HS-27A (cell line): ENCODE data around the gene CCDC116.
A peak's percentile ranks its signal among the peaks of the same experiment; 100 is the strongest.
"Not testable (repeated sequence)": the region's sequence is repeated elsewhere in the genome, so short reads cannot be mapped to it uniquely, and the experiment has no call there.

Experiments
- DNase-seq: peaks from one replicate; pipeline ENCODE4 v3.0.0-alpha.2; 2012; ENCODE audit warnings: low read depth, missing footprints

CCDC116 gene

DNA sequence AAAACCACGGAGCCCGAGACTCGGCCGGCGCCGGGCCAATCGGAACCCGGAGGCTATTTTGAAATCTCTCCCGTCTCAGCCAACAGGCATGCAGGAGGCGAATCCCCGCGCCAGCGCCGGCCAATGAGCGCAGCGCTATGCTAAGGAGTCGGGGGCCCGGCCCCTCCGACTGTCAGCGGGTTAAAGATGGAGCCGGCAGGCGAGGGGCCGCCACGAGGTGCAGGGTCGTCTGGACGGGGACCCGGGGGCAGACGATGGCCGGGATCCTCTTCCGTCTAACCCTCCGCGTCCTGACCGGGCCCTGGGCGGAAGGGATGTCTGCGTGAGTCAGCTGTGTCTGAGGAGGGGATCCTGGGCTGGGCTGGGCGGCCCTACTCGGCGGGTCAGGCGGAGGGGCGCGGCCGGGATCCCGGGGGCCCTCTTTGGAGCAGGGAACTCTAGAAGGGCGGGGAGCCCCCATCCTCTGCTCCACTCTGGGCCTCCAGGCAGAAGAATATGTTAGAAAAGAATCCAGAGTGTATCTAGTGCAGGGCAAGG, 19.5 kb downstream of the CCDC116 start:
- peak; percentile 61 for DNase-seq

GRCh38 chr22:21652547-21653545, 20.3 kb downstream of the CCDC116 start:
- DNase-seq: no peak

DNA sequence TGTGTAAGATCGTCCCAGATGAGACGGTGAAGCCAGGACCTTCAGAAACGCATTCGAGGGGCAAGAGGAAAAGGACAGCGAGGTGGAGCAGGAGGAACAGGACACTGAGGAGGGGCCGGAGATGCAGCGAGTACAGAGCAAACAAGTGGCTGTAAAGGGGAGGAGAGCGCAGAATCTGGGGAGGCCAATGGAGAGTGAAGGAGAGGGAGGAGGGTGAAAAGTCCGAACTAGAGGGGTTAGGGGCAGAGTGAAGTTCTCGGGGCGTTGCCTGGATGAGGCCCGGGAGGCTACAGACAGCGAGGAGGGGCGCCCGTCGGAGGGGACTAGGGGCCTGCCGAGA, 24.4 kb downstream of the CCDC116 start:
- no peak for DNase-seq

DNA sequence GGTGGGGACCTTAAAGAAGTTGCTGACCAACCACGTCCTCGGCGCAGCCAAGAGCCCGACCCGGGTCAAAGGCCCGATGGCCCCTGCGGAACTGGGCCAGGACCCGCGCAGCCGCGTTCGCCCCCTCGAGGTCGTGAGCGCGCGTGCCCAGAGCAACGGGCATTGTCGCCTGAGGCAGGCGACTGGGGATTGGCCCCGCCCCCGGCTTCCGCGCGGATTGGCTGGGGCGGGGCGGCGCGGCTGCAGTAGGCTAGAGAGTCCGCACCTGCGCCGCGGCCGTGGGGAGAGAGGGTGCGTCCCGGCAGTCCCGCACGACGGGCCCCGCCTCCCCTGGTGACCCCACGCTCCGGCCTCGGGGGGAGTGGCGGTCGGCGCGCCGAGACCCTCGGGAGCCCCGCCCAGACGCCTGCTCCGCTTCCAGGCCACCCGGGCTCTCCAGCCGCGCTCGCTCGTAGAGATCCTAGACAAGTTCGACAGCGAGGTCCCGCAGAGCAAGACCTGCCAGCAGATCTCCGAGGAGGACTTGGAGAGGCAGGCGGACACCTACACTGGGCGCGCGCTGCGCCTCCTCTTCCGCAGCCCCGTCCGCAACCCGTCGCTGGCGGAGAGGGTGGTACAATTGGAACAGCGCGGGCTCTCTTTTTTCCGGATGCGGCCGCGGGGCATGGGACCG, 24.9 kb downstream of the CCDC116 start:
- no peak for DNase-seq

- no peak for DNase-seq
Measured at GRCh38 chr22:21659864-21660525, 27.4 kb downstream of the CCDC116 start.

DNA sequence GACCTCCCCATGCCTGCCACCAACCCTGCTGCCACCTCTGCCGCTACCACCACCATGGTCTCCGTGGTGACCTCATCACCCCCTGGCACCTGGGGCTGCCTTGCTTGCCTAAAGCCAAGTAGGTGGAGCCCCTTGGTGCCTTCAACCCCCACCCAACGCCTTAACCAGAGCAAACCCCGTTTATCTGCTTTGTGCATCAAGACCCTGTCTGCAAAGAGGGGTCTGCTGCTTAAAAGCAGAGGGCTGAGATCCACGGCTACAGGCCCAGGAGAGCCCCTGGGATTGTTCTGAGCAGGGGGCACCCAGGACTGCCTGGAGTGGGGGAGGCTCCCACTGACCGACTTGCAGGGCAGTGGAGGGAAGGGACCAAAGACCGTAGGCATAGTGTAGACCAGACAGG, 28.3 kb downstream of the CCDC116 start:
- DNase-seq: no peak

- DNase-seq: no peak
Measured at GRCh38 chr22:21661991-21662390, 29.4 kb downstream of the CCDC116 start.

- no peak for DNase-seq
Measured at GRCh38 chr22:21663738-21664137, 31.2 kb downstream of the CCDC116 start.

GRCh38 chr22:21665047-21665851, 32.7 kb downstream of the CCDC116 start:
- DNase-seq: no peak

DNA sequence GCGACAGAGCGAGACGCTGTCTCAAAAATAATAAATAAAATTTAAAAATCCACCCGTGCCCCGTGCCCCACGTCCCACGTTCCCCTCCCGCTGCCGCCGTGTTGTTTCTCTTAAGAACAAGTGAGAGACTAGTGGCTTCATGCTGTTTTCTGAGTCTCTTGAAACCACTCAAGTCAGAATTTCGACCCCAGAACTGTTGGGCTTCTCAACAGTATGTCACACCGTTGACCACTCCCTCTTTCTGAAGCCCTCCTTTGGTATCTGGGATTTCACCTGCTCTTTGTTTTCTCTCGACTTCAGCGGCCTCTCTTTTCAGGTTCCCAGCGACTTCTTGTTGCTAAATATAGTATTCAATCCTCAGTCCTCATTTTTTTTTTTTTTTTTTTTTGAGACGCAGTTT, 34.2 kb downstream of the CCDC116 start:
- DNase-seq: no peak

DNA sequence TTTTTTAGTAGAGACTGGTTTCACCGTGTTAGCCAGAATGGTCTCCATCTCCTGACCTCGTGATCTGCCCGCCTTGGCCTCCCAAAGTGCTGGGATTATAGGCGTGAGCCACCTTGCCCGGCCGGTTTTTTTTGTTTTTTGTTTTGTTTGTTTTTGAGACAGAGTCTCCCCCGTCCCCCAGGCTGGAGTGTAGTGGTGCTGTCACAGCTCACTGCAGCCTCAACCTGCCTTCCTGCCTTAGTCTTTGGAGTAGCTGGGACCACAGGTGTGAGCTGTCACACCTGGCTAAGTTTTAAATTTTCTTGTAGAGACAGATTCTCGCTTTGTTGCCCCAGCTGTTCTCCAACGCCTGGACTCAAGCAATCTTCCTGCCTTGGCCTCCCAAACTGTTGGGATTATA, 36.5 kb downstream of the CCDC116 start:
- DNase-seq: no peak

GRCh38 chr22:21672107-21672629, 39.6 kb downstream of the CCDC116 start:
- no peak for DNase-seq

- DNase-seq: no peak
Measured at GRCh38 chr22:21673534-21674321, 41.2 kb downstream of the CCDC116 start.

- DNase-seq: no peak
Measured at GRCh38 chr22:21674638-21675245, 42.2 kb downstream of the CCDC116 start.

GRCh38 chr22:21677606-21678443, 45.3 kb downstream of the CCDC116 start:
- DNase-seq: no peak

DNA sequence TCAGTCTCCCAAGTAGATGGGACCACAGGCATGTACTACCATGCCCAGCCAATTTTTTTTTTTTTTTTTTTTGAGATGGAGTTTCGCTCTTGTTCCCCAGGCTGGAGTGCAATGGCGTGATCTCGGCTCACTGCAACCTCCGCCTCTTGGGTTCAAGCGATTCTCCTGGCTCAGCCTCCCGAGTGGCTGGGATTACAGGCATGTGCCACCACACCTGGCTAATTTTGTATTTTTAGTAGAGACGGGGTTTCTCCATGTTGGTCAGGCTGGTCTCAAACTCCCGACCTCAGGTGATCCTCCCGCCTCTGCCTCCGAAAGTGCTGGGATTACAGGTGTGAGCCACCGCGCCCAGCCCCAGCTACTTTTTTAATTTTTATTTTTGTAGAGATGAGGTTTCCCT, 46.3 kb downstream of the CCDC116 start:
- not testable (repeated sequence) for DNase-seq

DNA sequence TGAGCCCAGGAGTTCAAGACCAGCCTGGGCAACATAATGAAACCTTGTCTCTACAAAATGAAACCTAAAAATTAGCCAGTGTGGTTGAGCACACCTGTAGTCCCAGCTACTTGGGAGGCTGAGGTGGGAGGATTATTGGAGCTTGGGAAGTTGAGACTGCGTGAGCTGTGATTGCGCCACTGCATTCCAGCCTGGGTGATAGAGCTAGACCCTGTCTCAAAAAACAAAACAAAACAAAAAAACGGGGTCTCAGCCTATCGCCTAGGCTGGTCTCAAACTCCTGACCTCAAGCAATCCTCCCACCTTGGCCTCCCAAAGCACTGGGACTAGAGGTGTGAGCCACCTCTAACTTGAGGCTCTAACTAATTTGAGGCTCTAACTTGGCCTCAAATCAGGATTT, 46.8 kb downstream of the CCDC116 start:
- no peak for DNase-seq

- DNase-seq: no peak
Measured at GRCh38 chr22:21680830-21681565, 48.4 kb downstream of the CCDC116 start.
